HG02840 (cell line): ENCODE measurements around the gene ZNF546.
"Not testable (repeated sequence)": the region's sequence is repeated elsewhere in the genome, so short reads cannot be mapped to it uniquely, and the experiment has no call there.

Experiments
- ATAC-seq: cut with Tn5 transposase; IDR thresholded peaks from one replicate; pipeline ENCODE4 v1.9.1; 2021; ENCODE audit warnings: mild to moderate bottlenecking, moderate library complexity, moderate number of reproducible peaks; ENCODE audit not compliant: unreplicated experiment, low FRiP score

The ZNF546 gene

DNA sequence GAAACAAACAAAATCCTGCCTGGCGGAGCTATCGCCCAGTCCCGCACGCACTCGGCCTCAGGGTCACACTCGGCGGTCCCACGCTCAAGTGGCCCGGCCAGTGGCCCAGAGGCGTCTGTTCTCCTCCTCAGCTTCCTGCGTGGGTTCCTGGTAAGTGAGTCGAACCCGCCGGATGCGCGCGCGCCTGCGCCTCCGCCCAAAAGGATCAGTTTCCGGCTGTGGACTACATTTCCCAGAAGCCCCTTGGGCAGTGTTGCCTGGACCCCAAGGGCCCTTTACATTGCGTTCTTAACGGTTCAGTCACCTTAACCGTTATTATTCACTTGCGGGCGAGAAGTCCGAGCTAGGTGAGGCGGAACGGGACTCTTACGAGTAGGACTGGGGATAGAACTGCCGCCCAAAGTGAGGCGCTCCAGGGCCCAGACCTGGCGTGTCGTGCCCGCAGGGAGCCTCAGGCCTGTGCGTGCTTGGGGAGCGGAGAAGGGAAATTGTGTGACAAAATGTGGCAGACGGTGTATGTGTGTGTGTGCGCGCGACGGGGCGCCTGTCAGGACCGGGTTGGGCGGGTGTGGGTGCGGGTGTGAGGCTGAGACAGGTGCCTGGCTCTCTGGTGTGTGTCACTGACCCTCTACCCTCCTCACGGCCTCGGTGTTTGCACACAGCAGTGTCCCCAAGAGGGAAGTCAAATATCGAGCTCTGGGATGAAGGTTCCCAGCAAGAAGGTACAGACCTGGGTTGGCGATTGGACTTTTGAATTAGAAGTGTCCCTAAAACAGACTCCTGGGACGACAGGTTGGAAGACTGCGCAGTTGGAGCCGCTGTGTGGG, at the start of gene ZNF546:
ZNF546 (plus strand) TSS at position 250 of the 827 bp plus-strand sequence. CDS start 1,267 bp downstream, outside the sequence.
- ATAC-seq, result peak; percentile 94

DNA sequence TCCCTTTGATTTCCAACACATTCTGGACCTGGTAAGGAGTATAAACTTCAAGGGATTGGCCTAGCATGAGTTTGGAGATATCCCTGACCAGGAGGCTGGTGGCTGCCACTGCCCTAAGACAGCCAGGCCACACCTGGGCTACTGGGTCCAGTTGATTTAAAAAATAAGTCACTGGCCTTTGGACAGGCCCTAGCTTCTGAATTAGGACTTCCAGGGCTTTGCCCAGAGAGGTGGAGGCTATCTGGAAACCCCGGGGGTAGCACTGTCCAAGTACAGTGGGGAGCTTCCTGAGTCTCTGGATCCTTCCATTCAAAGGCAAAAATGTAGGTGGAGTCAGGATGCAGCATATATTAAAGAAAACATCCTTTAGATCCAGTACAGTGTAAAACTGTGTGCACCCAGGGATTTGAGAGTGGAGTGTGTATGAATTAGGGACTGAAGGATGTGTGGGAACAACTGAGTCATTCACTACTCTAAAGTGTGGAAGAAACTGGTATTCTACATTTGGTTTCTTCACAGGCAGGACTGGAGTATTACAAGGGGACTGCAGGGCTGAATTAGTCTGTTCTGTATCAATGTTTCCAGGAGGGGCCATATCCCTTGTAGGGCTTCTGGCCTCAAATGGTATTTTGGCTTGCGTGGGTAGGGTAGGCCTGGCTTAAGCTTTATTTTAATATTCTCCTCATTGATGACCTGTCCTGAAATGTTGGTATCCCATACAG, 47.7 kb upstream of the ZNF546 start:
- no peak for ATAC-seq

DNA sequence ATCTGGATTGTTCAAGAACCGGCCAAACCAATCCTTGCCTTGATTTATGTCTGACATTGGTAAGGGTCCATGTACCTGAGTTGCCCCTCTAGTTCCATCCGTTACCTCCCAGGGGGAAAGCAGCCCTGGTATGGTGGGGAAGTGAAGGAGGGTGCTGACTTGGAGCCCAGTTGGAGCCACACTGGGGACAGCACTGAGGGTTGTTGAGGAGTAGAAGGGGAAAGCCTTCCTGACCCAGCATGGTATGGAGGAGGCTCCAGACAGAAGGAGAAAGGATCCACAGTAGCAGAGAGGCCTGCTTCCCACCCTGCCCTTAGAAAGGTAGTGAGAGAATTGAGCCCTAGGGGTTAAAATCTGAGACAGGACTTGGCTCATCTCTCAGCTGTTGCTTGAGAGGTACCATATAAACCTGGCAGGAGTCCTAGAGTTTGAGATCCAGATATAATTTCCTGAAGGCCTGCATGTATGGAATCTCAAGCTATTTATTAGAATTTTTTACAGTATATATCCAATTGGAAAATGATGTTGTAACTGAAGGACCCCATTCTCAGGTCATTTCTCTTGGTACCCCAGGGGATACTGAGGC, 45.7 kb upstream of the ZNF546 start:
- no peak for ATAC-seq

DNA sequence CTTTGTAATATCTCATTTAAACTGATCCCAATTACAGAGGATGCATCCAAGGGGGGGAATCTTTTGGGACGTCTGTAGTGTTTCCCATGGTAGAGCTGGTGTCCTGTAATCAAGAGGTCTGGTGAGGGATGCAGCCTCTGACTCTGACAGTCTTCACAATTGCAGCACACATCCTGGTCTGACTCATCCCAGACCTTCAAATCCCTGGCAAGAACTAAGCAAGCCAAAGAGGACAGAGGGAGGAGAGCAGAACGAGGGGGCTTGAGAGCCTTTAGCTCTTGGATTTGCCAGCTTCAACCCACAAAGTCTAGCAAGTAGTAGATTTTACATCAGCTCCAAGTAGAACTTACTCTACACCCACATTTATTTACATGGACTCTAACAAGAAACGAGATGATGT, 45.2 kb upstream of the ZNF546 start:
- ATAC-seq, result no peak

DNA sequence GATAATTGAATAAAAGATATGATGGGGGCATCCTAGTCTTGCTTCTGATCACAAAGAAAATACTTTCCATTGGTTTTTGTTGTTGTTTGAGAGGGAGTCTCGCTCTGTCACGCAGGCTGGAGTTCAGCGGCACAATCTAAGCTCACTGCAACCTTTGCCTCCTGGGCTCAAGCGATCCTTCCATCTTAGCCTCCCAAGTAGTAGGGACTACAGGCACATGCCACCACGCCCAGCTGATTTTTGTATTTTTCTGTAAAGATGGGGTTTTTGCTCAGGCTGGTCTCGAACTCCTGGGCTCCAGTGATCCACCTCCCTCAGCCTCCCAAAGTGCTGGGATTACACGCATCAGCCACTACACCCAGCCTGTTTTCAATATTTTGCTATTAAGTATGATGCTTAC, 42.9 kb upstream of the ZNF546 start:
- ATAC-seq, result no peak

DNA sequence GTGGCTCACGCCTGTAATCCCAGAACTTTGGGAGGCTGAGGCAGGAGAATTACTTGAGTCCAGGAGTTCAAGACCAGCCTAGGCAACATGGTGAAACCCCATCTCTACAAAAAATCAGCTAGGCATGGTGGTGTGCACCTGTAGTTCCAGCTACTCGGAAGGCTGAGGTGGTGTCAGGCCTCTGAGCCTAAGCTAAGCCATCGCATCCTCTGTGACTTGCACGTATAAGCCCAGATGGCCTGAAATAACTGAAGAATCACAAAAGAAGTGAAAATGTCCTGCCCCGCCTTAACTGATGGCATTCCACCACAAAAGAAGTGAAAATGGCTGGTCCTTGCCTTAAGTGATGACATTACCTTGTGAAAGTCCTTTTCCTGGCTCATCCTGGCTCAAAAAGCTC, 39.0 kb upstream of the ZNF546 start:
- not testable (repeated sequence) for ATAC-seq

DNA sequence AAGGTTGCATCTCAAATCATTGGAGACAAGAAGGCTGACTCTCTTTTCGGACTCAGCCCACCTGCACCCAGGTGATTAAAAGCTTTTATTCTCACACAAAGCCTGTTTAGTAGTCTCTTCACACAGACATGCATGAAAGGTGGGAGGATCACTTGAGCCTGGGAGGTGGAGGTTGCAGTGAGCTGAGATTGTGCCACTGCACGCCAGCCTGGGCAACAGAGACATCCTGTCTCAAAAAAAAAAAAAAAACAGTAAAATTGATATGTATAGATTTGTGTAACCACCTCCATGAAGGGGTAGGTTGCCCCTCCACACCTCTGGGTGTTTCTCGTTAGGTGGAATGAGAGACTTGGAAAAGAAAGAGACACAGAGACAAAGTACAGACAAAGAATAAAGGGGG, 37.9 kb upstream of the ZNF546 start:
- not testable (repeated sequence) for ATAC-seq

DNA sequence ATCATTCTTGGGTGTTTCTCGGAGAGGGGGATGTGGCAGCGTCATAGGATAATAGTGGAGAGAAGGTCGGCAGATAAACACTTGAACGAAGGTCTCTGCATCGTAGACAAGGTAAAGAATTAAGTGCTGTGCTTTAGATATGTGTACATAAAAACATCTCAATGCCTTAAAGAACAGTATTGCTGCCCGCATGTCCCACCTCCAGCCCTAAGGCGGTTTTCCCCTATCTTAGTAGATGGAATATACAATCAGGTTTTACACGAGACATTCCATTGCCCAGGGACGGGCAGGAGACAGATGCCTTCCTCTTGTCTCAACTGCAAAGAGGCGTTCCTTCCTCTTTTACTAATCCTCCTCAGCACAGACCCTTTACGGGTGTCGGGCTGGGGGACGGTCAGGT, 37.5 kb upstream of the ZNF546 start:
- not testable (repeated sequence) for ATAC-seq

DNA sequence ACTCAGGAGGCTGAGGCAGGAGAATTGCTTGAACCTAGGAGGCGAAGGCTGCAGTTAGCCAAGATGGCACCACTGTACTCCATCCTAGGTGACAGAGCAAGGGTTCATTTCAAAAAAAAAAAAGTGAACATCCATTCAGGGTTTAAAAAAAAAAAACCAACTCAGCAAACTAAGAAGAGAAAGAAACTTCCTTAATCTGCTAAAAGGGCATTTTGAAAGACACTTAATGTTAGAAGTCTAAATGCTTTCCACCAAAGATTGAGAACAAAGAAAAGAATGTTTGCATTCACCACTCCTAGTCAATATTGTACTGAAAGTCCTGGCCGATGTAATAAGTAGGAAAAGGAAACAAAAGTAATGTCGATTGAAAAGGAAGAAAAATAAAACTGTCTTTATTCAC, 33.0 kb upstream of the ZNF546 start:
- no peak for ATAC-seq

DNA sequence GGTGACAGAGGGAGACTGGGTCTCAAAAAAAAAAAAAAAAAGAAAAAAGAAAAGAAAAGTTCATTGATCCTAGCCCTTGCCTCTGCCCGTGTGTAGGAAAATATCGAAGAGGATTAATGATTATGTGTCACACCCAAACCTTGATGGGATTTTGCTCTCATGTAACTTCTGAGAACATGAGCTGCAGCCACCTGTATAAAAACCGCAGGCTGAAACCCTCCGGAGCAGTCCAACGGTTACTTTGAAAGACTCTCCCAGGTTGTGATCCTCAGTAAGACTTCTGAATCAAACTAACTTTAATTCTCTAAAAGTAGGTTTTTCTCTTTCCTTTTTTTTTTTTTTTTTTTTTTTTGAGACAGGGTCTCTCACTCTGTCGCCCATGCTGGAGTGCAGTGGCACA, 30.2 kb upstream of the ZNF546 start:
- ATAC-seq, result no peak

DNA sequence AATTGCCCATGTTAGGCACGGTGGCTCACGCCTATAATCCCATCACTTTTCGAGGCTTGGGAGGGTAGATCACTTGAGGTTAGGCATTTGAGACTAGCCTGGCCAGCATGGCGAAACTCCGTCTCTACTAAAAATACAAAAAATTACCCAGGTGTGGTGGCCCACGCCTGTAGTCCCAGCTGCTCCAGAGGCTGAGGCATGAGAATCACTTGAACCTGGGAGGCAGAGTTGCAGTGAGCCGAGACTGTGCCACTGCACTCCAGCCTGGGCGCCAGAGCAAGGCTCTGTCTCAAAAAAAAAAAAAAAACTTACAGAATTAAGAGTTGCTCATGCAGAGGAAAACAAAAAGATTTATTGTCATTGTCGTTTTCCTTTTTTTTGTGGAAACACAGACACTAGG, 29.3 kb upstream of the ZNF546 start:
- ATAC-seq, result no peak

DNA sequence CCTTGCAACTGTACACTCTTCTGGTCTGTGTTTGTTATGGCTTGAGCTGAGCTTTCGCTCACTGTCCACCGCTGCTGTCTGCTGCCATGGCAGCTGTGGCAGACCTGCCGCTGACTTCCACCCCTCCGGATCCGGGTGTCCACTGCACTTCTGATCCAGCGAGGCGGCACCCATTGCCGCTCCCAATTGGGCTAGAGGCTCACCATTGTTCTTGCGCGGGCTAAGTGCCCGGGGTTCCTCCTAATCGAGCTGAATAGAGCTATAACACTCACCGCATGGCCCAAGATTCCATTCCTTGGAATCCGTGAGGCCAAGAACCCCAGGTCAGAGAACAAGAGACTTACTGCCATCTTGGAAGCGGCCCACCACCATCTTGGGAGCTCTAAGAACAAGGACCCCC, 28.1 kb upstream of the ZNF546 start:
- no peak for ATAC-seq

DNA sequence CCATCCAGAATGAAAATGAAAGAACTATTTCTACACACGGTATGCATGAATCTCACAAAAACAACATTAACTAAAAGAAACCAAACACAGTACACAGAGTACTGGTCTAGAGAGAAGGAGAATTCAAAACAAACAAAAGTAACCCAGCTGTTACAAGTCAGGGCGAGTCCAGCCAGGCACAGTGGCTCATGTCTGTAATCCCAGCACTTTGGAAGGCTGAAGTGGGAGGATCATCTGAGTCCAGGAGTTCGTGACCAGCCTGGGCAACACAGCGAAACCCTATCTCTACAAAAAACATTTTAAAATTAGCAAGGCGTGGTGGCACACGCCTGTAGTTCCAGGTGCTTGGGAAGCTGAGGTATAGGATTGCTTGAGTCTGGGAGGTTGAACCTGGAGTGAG, 27.6 kb upstream of the ZNF546 start:
- no peak for ATAC-seq

DNA sequence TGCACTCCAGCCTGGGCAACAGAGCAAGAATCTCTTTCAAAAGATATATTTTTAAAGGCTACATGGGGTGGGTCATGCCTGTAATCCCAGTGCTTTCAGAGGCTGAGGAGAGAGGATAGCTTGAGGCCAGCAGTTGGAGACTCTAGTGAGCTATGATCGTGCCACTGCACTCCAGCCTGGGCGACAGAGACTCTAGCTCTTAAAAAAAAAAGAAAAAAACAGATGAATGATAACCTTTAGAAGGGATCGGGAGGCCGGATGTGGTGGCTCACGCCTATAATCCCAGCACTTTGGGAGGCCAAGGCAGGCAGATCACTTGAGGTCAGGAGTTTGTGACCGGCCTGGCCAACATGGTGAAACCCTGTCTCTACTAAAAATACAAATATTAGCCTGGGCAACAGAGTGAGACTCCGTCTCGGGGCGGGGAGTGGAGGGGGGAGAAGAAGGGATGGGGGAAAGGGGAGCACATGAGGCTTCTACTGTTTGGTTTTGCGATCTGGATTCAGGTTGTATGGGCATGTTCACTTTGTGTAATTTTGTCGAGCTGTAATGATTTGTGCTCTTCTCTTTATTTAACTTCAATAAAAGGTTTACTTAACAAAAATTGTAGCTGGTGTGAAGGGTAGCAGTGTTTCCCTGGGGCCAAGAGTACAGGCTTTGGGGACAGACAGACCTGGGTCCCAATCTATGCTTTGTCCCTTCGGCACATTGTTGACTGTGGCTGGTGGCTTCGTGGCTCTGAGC, 27.0 kb upstream of the ZNF546 start:
- no peak for ATAC-seq

DNA sequence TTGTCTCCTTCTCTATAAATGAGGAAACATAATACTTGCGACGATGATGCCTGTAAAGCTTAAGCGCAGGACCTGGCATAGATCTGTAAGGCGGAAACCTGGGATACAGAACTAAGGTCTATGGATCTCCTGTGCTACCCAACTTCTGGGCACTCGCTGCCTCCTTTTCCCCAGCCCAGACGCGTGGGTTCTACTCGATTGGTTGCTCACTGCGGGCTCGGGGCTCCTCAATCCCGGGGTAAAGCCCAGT, 26.5 kb upstream of the ZNF546 start:
- no peak for ATAC-seq

DNA sequence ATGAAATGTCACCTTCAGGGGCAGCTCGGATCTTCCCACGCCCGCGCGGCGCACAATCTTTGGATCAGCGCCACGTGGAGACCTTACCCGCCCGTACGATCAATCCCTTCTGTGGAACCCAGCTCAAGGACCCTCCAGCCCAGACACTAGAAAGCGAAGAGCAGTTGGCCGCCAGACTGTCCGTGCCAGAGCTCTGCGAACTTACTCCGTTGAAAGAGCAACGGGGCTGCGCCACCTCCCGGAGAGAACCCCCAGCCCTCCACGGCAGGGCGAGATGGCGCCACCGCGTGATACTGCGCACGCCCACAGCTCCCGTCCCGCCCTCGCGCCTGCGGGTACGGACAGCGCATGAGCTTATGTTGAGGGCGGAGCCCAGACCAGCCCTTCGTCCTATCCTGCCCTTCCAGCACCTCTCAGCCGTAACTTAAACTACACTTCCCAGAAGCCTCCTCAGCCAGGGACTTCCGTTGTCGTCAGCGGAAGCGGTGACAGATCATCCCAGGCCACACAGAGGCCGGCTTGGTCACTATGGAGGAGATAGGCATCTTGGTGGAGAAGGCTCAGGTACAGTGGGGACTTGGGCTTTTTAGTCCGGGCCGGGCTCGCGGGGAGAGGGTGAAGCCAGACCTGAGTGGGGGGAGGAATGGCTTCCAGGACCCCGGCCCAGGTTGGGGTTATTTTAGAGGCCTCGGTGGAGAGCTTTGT, 26.0 kb upstream of the ZNF546 start, which contains the start of gene PSMC4:
PSMC4 (plus strand) TSS at position 491 of the 705 bp plus-strand sequence; CDS start at position 529, 38 bp downstream.
- ATAC-seq, result peak; percentile 98

DNA sequence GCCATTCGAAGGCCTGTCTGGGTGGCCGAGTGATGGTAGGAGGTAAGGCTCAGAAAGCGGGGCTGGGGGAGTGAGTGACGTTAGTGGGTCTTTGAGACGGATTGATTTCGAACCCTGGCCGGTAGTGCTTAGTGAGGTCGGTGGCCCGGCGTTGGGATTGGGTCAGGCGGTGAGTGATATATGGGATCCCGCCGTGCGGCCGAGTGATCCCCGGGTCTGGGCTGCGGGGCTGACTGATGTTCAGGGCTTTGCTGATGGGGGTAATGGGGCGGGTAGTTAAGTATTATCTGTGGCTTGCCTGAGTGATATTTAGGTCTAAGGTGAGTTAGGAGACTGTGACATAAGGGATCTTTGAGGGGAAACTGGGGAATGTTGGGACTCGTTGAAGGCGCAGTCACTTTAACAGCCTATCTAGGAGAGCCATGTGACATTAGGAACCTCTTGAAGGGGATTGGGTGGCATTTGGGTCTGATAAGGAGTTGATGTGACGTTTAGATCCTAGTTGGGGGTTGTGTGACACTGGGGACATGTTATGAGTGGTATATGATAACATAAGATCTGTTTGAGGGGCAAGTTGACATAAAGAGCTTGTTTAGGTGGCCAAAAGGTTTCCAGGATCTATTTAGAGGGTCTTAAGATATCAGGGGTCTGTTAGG, 25.4 kb upstream of the ZNF546 start:
- ATAC-seq, result no peak

DNA sequence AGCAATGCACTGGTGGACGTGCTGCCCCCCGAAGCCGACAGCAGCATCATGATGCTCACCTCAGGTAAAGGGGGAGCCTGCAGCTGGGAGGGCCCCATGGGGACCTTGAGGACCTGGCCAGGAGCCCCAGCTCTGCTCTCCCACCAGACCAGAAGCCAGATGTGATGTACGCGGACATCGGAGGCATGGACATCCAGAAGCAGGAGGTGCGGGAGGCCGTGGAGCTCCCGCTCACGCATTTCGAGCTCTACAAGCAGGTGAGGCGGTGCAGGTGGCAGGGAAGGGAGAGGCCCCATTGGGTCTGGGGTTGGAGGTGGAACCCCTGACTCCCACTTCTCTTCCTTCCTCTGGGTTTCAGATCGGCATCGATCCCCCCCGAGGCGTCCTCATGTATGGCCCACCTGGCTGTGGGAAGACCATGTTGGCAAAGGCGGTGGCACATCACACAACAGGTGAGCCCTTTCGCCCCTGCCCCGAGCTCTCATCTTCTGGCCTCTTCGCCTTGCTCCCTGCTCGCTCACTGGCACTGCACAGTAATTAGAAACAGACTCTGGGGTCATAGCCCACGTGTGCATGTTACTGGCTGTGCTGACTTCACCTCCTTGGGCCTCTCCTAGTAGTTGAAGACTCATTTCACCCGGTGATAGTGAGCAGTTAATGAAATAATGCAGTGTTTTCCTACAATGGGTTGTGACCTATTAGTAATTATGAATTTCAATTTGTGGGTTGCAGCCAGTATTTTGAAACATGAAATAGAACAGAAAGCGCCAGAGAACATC, 22.3 kb upstream of the ZNF546 start:
- ATAC-seq, result no peak

DNA sequence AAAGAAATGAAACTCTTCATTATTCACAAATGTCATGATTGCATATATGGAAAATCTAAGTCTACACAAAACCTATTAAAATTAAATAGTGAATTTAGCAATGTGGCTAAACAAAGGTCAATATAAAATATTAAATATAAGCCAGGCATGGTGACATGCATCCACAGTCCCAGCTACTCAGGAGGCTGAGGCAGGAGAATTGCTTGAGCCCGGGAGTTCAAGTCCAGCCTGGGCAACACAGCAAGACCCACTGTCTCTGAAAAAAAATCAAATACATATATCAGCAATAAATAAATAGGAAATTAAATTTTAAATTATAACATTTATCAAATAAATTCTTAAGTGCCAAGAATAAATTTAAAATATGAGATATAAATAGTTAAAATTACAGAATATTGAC, 14.0 kb upstream of the ZNF546 start:
- ATAC-seq, result no peak
